HG03039 (cell line): Measurements from ENCODE around the gene RGS11.

ENCODE experiments used
- ATAC-seq: cut with Tn5 transposase; IDR thresholded peaks from one replicate; pipeline ENCODE4 v1.9.1; 2021; ENCODE audit warnings: mild to moderate bottlenecking, moderate library complexity; ENCODE audit not compliant: unreplicated experiment

RGS11 gene

GRCh38 chr16:296806-297510 is 21.2 kb upstream of the RGS11 start:
- no peak for ATAC-seq

- no peak for ATAC-seq
Measured at GRCh38 chr16:296276-296675, 20.5 kb upstream of the RGS11 start.

- no peak for ATAC-seq
Measured at GRCh38 chr16:293043-293775, 17.5 kb upstream of the RGS11 start.

- ATAC-seq = no peak
Measured at GRCh38 chr16:291539-291938, 15.8 kb upstream of the RGS11 start.

- no peak for ATAC-seq
Measured at GRCh38 chr16:290681-291405, 15.1 kb upstream of the RGS11 start.

DNA sequence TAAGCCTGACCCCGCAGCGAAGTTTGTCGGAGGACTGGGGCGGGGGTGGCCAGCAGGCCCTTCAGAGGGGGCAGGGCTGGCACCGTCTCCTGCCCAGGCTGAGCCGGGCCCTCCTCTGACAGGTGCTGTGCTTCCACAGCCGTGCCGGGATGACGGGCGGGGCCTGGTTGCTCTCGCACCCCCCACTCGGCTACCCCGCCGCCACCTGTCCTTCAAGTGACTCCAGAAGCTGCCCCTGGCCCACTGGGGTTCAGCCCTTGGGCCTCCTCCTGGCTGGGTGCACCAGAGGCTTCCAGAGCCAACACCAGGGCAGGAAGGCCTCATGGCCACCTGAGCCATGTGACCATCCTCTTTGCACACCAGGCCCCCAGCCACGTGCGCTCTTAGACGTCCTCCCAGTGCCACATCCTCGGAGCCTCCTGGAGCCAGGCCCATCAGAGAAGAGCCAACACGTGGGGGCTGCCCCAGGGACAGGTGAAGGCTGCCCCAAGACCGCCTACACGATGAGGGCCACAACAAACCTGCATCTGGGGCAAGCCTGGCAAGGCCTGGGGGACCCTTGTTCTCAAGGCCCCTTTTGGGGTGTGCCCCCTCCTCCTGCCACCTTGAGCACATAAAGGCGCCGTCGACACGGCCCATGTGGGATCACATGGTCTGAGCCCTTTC is 14.4 kb upstream of the RGS11 start:
- ATAC-seq = no peak

DNA sequence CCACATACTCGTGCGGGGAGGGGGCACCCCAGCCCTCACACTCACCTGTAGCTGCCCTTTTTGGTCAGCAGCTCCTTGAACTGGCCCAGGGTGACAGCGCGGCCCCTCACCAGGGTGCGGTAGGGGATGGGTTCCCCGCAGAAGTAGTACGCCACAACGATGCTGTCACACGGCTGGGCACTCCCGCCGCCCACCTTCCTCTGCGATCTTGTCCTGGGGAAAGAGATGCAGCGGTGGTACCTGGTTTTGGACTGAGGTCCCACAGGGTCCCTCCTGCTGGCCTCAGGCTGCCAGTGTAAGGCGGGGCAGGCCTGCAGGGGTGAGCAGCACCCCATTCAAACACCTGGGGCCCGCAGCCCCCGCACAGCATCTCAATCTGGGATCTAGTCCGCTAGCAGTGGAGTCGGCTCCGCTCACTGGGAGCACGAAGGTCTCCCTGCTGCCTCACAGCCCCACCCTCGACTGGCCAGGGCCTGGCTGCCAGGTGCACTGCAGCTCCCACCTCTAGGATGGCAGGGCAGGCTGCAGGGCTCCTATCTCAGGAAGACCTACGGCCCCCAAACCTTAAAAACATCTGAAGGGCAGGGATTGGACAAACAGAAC is 13.8 kb upstream of the RGS11 start:
- no peak for ATAC-seq

- no peak for ATAC-seq
Measured at GRCh38 chr16:287981-288920, 12.5 kb upstream of the RGS11 start.

DNA sequence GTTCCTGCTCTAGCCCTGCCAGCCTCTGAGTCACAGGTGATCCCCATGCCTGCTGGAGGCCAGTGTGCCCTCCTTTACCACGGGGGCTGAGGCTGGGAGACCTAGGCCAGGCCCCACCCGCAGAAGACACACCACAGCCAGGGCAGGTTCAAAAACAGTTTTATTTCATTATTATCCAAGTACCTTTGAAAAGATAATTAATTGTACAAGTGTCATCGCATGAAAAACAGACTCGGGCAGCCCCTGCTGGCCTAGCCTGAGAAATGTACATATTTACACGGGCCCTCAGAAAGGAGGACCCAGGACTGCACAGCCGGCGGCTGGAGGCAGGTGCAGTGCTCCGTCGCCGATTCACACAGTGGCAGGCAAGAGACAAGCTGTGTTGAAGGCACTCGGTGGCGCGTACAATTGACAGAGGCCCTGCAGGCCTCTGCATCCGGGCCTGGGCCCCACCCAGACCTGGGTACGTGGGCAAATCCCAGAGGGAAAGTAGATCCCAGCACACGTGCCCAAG is 11.6 kb upstream of the RGS11 start:
- no peak for ATAC-seq

DNA sequence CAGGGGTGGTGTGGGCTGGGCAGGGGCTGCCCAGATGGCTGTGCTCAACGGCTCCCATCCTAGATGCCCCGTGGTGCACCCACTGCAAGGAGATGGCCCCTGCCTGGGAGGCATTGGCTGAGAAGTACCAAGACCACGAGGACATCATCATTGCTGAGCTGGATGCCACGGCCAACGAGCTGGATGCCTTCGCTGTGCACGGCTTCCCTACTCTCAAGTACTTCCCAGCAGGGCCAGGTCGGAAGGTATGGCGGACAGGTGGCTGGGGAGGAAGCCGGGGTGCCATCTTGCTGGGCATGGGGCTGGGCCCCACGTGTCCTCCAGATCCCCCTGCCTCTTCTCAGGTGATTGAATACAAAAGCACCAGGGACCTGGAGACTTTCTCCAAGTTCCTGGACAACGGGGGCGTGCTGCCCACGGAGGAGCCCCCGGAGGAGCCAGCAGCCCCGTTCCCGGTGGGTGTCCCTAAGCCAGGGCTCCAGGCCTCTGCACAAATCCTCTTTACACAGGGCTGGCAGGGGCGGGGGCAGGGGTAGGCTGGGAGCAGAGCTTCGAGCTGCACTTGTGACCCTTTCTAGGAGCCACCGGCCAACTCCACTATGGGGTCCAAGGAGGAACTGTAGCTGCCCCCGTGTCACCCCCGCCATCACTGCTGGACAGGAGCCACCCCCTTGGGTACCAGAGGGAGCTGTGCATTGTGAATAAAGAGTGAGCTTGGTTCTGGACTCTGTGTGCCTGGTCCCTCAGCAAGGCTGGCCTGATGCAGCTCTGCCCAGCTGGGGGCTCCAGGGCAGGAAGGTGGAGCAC is 10.9 kb upstream of the RGS11 start:
- ATAC-seq = no peak

DNA sequence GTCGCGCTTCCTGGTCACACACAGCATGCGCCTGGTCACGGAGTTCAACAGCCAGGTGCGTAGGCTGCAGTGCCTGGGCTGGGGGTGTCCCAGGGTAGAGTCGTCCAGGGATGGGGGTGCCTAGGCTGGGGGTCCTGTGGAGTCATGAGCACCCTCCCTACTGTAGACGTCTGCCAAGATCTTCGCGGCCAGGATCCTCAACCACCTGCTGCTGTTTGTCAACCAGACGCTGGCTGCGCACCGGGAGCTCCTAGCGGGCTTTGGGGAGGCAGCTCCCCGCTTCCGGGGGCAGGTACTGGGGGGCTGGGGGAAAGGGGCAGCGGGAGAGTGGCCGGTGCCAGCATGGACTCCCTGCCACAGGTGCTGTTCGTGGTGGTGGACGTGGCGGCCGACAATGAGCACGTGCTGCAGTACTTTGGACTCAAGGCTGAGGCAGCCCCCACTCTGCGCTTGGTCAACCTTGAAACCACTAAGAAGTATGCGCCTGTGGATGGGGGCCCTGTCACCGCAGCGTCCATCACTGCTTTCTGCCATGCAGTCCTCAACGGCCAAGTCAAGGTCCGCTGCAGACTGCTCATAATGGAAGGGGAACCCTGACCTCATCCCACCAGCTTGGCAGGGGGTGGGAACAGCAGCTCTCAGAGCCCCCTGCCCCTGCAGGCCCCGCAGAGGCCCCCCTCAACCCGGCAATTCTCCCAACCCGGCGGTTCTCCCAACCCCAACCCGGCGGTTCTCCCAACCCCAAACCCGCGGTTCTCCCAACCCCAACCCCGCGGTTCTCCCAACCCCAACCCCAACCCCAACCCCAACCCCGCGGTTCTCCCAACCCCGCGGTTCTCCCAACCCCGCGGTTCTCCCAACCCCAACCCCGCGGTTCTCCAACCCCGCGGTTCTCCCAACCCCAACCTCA is 9.7 kb upstream of the RGS11 start:
- ATAC-seq = no peak

- no peak for ATAC-seq
Measured at GRCh38 chr16:284204-285120, 8.7 kb upstream of the RGS11 start.

DNA sequence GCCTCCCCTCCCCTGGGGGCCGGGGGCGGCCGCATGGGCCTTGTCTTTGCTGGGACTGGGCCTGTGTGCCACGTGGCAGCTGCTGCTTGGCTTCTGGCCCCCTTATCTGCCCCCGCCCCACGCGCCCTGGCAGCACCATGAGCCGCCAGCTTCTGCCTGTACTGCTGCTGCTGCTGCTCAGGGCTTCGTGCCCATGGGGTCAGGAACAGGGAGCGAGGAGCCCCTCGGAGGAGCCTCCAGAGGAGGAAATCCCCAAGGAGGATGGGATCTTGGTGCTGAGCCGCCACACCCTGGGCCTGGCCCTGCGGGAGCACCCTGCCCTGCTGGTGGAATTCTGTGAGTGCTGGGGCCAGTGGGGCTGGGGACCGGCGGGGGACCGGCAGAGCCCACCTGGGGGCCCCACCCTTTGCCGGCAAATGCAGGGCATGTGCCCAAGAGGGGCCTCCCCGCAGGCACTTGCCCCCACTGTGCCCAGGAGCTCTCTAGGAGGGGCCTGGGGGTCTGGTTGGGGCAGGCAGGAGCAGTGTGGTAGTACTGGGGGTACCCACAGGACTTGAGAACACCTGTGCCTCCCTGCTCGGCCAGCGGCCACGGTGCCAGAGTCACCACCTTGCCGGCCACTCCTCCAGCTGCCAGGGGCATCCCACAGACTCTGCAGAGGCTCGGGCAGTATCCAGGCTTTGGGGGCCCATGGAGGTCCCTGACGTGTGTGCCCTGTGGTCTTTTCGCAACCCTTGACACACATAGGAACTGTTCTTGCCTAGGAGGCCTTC is 7.5 kb upstream of the RGS11 start, which contains the start of gene PDIA2:
PDIA2 (plus strand) TSS at position 132 of the 773 bp plus-strand sequence; CDS start at position 138, 6 bp downstream.
- ATAC-seq = no peak

DNA sequence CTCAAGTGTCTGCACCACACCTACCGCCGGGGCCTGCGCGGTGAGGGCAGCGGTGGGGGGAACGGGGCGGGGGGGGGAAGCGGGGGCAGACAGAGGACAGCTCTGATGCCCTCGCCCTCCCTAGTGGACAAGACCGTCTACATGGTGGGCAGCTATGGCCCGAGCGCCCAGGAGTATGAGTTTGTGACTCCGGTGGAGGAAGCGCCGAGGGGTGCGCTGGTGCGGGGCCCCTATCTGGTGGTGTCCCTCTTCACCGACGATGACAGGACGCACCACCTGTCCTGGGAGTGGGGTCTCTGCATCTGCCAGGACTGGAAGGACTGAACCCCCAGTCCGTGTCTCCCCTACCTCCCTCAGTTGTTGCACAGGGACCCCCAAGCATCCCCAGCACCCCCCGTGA is 6.7 kb upstream of the RGS11 start:
- ATAC-seq = no peak

DNA sequence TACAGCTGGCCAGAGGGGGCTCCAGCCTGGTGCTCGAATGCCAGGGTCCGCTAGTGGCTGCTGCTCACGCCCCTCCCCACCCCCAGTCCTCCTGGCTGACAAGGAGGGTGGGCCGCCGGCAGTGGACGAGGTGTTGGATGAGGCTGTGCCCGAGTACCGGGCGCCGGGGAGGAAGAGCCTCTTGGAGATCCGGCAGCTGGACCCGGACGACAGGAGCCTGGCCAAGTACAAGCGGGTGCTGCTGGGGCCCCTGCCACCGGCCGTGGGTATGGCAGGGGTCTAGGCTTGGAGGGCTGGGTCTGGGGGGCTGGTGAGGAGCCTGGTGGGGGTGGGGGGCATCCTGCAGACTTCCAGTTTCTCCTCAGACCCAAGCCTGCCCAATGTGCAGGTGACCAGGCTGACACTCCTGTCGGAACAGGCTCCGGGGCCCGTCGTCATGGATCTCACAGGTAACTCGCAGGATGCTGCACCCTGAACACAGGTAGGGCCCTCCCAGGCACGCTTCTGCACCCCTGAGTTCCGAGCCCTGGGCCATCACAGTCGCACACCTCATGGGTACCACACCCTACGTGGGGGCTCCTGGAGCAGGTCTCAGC is 6.0 kb upstream of the RGS11 start:
- ATAC-seq = no peak
